CMK (cell line): ENCODE data around the gene FLYWCH2.

Experiments
- DNase-seq: peaks from one replicate; pipeline ENCODE4 v3.0.0-alpha.2; 2010; ENCODE audit warnings: low read depth

Gene FLYWCH2

GRCh38 chr16:2853531-2854073 is 29.4 kb upstream of the FLYWCH2 start:
- no peak for DNase-seq

- no peak for DNase-seq
Observed at GRCh38 chr16:2854700-2855309, 28.2 kb upstream of the FLYWCH2 start.

- DNase-seq: no peak
Observed at GRCh38 chr16:2855536-2855935, 27.5 kb upstream of the FLYWCH2 start.

- peak; percentile 30 for DNase-seq
Observed at GRCh38 chr16:2856061-2856670, 26.8 kb upstream of the FLYWCH2 start.

- no peak for DNase-seq
Observed at GRCh38 chr16:2856686-2857450, 26.1 kb upstream of the FLYWCH2 start.

- no peak for DNase-seq
Observed at GRCh38 chr16:2857451-2858244, 25.4 kb upstream of the FLYWCH2 start, which contains the start of gene PRSS22. PRSS22 (minus strand) TSS chr16:2858170; CDS start chr16:2858104, 66 bp downstream.

- DNase-seq: no peak
Observed at GRCh38 chr16:2858245-2859025, 24.6 kb upstream of the FLYWCH2 start.

GRCh38 chr16:2859686-2860265 is 23.2 kb upstream of the FLYWCH2 start:
- DNase-seq: no peak

GRCh38 chr16:2860826-2861567 is 22.0 kb upstream of the FLYWCH2 start:
- no peak for DNase-seq

- DNase-seq: no peak
Observed at GRCh38 chr16:2865651-2866050, 17.4 kb upstream of the FLYWCH2 start.

GRCh38 chr16:2866431-2866830 is 16.6 kb upstream of the FLYWCH2 start:
- no peak for DNase-seq

- no peak for DNase-seq
Observed at GRCh38 chr16:2867661-2867986, 15.4 kb upstream of the FLYWCH2 start.

- peak; percentile 87 for DNase-seq
Observed at GRCh38 chr16:2867987-2868789, 14.8 kb upstream of the FLYWCH2 start.

GRCh38 chr16:2871926-2872325 is 11.1 kb upstream of the FLYWCH2 start:
- no peak for DNase-seq

- no peak for DNase-seq
Observed at GRCh38 chr16:2874032-2874911, 8.7 kb upstream of the FLYWCH2 start.

GRCh38 chr16:2874912-2875362 is 8.1 kb upstream of the FLYWCH2 start:
- DNase-seq: peak; percentile 54

GRCh38 chr16:2879854-2880508 is 3.0 kb upstream of the FLYWCH2 start:
- DNase-seq: no peak
